GM19397 (cell line): ENCODE measurements around the gene SIK2.

Experiments used
- ATAC-seq: cut with Tn5 transposase; IDR thresholded peaks from one replicate; pipeline ENCODE4 v1.9.1; 2021; ENCODE audit warnings: mild to moderate bottlenecking, moderate library complexity; ENCODE audit not compliant: unreplicated experiment

SIK2 gene

DNA sequence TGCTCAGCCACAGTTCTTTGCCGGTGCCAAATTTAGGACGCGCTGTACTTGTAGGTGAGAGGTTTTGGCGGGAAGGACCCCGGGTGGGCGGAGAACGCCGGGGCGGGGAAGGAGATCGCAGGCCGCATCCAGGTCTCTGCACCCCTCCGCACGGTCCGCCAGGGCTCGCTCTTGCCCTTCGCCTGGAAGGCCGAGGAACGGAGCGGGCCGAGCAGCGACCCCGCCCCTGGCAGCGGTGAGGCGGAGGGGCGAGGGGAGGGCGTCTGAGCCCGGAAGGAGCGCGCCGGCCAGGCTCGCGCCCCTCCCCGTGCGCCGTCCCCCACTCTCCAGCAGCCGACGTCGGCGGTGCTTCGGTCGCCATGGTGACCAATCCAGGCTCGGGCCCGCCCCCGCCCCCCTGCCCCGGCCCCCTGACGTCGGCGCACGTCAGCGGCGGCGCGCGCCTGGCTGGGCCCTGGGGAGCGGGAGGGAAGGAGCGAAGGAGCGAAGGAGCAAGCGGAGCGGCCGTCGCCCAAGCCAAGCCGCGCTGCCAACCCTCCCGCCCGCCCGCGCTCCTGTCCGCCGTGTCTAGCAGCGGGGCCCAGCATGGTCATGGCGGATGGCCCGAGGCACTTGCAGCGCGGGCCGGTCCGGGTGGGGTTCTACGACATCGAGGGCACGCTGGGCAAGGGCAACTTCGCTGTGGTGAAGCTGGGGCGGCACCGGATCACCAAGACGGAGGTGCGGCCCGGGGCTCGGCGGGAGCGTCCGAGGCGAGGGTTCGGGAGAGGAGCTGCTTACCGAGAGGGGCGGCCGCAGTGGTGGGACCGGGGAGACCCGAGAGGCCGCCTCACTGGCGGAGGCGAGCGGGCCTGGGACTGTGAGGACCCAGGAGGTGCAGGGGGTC is at the start of gene SIK2:
Gene SIK2 (plus strand): TSS at position 471 of the 886 bp plus-strand sequence. CDS start 115 bp downstream, at position 586.
- ATAC-seq: peak; percentile 87

DNA sequence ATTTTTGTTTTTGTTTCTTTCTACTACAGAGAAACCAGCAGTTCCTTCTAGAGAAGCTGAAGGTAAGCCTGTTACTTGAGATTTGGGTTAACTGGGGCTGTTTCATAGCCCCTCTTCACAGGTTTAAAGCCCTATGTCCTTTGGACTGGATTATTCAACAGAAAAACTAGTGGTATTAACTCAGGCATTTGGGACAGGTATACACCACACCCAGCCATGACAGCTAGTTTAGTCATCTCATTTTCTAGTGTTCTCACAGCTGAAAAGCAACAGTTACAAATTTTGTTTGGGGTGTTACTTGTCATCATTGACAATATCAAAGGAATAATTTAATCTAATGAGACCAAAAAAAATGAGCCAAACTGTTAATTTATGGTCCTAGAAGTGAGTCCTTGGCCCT is 47.7 kb upstream of the SIK2 start:
- no peak for ATAC-seq

DNA sequence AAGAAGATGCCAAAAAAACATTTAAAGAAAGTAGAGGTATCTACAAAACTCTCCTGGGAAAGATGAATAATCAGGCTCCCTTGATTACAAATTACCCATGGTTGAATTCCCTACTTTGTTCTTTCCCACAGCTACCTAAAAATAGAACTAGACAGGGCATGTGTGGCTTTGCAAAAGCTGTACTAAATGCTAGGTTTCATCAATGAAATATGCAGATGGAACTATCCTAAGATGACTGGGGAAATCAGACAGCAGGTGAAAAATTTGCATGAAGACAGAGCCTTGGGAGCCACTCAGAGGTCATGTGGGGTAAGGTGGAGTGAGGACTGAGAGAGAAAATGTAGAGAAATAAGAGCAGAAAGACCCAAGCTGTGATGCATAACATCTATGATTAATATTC is 47.0 kb upstream of the SIK2 start:
- no peak for ATAC-seq

- ATAC-seq: no peak
Measured at GRCh38 chr11:111557425-111558111, 44.7 kb upstream of the SIK2 start.

- ATAC-seq: no peak
Measured at GRCh38 chr11:111559800-111560464, 42.3 kb upstream of the SIK2 start.

DNA sequence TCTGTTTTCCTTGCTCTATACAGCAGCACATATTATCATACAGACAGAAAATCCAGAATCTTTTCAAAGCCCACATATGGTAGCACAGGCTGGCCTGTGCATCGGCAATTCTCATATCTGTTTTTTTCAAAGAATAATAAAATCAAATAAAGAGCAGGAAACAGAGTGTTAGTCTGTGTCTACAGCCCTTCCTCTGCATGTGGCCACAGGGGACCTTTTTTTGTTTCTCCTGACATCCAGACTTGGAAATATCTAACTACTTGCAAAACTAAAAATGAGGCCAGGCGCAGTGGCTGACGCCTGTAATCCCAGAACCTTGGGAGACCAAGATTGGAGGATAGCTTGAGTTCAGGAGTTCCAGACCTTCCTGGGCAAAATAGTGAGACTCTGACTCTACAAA is 41.4 kb upstream of the SIK2 start:
- ATAC-seq: no peak

GRCh38 chr11:111561306-111561705 is 40.9 kb upstream of the SIK2 start:
- no peak for ATAC-seq

GRCh38 chr11:111561791-111562325 is 40.4 kb upstream of the SIK2 start:
- no peak for ATAC-seq

GRCh38 chr11:111562692-111563389 is 39.4 kb upstream of the SIK2 start:
- no peak for ATAC-seq

DNA sequence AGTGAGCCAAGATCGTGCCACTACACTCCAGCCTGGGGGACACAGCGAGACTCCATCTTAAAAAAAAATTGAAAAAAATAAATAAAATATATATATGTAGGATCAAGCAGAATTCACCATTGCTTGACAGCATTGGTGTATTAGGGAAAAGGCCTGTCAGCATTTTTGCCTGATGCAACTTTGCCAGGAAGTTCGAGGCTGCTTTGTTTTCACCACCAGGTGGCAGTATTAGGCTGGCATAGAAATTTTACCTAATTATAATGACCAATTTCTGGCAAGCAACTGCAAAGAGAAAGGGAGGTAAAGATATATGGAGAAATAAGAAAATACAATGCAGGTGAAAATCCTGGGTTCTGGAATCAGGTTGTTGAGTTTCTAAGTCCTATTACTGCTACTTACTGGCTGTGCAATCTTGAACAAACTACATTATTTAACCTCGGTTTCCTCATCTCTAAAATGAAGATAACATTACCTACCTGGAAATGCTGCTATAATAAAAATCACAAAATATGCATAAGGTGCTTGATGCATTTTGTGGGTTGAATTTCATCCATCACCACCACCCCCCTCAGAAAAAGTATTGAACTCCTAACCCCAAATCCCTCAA is 37.0 kb upstream of the SIK2 start:
- no peak for ATAC-seq

- no peak for ATAC-seq
Measured at GRCh38 chr11:111566324-111566723, 35.9 kb upstream of the SIK2 start.

GRCh38 chr11:111569476-111569875 is 32.8 kb upstream of the SIK2 start:
- ATAC-seq: no peak

DNA sequence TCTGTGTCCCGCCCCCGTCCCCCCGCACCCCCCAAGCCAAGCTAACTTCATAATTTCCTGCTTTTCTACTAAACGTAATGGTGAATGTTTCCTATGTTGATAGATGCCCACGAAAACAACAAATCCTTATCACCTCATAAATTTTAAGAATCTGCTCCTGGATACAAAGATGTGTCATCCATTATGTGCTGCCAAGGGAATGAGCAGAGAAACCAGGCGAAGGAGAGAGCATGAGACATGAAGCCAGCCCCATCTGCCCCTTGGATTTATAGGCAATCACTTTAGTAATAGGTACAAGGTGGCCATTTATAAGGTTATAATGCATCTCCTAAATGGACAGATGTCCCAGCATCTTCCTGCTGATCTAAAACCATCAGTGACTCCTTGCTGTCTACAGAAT is 31.5 kb upstream of the SIK2 start:
- ATAC-seq: no peak

GRCh38 chr11:111571829-111572501 is 30.3 kb upstream of the SIK2 start:
- no peak for ATAC-seq

- ATAC-seq: no peak
Measured at GRCh38 chr11:111572581-111572980, 29.7 kb upstream of the SIK2 start.

- ATAC-seq: no peak
Measured at GRCh38 chr11:111573821-111574249, 28.4 kb upstream of the SIK2 start.

DNA sequence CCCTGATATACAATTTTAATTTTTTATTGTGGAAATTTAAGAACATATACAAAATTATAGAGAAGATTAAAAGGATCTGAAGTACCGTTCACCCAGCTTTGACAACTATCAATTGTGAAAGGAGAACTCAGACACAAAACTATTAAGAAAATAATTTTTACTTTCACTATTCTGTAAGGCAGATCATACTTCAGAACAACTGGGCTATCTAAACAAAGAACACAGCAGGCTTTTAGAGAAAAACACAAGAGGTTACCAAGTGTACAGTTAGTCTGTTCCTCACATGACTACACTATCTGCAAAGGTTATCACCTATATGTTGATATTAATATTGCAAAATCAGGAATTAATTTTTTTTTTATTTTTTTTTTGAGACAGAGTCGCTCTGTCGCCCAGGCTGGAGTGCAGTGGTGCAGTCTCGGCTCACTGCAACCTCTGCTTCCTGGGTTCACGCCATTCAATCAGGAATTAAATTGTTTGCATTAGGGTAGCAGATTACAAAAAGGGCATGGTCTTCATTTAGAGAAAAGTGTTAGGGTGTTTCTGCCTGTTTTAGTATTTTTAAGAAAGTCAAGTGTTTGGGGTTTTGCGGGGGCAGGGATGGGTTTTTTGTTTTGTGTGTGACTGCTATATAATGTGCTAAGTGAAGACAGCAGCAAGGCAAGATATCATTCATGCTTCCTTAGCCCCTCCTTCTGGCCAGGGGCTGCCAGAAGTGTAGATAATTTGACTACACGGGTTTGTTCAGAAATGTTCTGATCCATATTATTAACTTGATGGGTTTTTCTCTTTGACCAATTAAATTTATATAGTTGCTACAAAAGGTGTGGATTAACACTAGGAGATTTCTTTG is 27.6 kb upstream of the SIK2 start:
- no peak for ATAC-seq

- ATAC-seq: no peak
Measured at GRCh38 chr11:111575740-111576139, 26.5 kb upstream of the SIK2 start.

DNA sequence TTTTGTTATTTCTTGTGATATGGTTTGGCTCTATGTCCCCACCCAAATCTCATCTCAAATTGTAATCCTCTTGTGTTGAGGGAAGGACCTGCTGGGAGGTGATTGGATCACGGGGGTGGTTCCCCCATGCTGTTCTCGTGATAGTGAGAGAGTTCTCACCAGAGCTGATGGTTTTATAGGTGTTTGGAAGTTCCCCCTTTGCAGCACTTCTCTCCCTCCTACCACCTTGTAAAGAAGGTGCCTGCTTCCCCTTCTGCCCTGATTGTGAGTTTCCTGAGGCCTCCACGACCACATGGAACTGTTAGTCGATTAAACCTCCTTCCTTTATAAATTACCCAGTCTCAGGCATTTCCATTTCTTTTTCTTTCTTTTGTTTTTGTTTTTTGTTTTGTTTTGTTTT is 24.4 kb upstream of the SIK2 start:
- no peak for ATAC-seq
